ENCODE data around the gene FAM168A.
"Not testable (repeated sequence)": the region's sequence is repeated elsewhere in the genome, so short reads cannot be mapped to it uniquely, and the experiment has no call there.

FAM168A gene

DNA sequence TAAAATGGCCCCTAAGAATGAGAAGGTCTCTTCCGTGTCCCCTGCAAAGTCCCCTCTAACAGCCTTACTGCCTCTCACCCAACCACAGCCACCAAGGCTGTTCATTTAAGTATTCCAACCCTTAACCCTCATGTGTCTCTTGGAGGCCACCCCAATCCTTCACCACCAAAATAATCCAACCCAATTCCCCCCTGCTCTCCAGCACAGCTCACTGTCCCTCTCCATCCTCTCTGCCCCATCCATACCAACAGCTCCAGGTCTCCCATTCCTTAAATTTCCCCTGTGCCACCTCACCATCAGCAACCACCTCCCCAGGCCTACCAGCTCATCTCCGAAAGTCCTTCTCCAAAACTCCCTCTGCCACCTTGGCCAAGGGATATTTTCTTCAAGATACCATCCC, 1.4 kb downstream of the FAM168A start:
- in situ Hi-C loops (cut with MboI; ENCODE audit: low sequenced_read_pairs): no loop called here

- in situ Hi-C loops (cut with MboI; ENCODE audit: low sequenced_read_pairs): no loop called here
Measured at GRCh38 chr11:73592640-73593039, 5.3 kb downstream of the FAM168A start.

DNA sequence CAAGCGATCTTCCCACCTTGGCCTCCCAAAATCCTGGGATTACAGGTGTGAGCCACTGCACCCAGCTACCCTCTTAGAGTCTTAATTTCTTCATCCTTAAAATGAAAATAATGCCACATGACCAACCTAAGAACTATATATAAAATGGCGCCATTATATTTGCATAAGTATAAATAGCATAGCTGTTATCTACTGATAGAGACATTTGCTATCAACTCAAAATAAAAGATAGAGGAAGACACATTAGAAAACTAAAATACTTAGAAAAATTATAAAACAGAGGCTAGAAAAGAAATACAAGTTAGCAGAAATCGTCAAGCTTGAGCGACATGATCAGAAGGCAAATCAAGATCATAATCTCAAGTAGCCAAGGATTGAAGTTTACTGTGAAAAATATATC, 6.2 kb downstream of the FAM168A start:
- in situ Hi-C loops (cut with MboI; ENCODE audit: low sequenced_read_pairs): no loop called here

GRCh38 chr11:73590991-73591390, 6.9 kb downstream of the FAM168A start:
- in situ Hi-C loops (cut with MboI; ENCODE audit: low sequenced_read_pairs): no loop called here

DNA sequence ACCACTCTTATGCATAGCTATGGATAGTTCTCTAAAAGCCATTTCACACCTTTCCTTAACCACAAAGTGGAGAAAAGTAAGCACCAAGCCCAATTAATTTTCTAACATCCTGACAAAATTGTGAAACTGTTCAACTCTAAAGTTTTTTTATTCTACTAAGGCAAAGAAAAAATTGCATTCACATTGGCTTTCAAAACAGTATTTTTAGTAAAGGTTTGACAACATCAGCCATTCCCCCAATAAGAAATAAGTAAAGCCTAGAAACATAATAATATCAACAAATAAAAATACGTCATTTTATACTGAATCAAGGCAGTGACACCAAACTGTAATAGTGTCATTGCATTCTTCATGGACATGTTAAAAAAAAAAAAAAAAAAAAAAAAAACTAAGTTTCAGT, 11.1 kb downstream of the FAM168A start:
- in situ Hi-C loops (cut with MboI; ENCODE audit: low sequenced_read_pairs): no loop called here

DNA sequence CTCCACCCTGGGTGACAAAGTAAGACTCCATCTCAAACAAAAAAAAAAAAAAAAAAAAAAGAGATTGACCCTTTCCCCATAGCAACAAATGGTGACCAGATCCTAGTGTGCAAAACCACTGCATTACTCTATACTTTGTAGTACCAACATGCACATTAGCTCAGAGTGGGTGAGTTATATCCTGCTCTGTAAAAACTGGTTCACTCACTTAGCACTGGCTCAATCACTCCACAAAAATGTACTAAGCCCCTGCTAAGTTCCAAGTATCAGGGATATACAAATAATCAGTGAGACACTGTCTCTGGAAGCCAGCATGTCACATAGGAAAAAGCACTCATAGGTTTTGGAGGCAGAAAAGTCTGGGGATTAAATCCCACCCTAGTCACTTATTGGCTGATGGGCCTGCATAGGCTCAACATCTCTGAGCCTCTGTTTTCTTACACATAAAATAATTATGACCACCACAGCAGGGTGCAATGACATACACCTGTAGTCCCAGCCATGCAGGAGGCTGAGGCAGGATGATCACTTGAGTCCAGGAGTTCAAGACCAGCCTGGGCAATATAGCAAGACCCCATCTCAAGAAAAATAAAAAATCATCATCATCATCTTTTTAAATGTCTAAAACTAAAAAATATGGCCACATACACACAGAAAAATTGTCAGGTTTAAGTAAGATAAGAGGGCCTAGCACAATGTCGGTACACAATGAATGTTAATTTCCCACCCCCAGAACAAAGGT, 11.9 kb downstream of the FAM168A start:
- in situ Hi-C loops (cut with MboI; ENCODE audit: low sequenced_read_pairs): no loop called here

DNA sequence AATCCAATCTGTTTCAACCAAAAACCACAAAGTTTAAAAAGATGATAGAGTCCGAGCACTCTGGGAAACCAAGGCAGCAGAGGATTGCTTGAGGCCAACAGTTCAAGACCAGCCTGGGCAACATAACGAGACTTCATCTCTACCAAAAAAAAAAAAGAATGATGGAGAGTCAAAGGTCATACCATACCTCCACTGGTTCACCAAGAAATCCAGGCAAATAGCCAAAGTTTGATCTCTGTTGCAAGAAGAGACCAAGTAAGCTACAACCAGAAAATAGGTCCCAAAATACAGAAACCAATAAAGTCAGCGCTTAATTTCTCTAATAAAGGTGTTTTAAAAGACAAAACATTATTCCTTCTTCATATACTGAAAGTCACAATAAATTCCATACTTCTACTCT, 13.1 kb downstream of the FAM168A start:
- in situ Hi-C loops (cut with MboI; ENCODE audit: low sequenced_read_pairs): no loop called here

DNA sequence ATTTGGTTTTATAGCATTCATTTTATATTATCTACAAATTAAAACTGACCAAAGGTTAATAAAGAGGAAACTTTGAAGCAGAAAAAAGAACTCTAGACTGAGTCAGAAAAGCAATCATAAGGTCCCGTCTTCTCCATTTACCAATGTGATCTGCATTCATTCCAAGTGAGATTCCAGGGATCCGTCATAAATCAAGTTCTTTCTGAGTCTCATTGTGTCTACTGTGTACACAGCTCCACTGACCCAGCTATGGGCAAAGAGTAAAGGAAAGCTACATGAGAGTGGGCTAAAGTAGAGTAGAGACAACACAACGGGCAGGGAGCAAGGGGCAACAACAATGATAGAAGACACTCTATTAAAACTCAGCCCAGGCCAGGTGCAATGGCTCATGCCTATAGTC, 15.3 kb downstream of the FAM168A start:
- in situ Hi-C loops (cut with MboI; ENCODE audit: low sequenced_read_pairs): no loop called here

- in situ Hi-C loops (cut with MboI; ENCODE audit: low sequenced_read_pairs): not testable (repeated sequence)
Measured at GRCh38 chr11:73580749-73581148, 17.2 kb downstream of the FAM168A start.

- in situ Hi-C loops (cut with MboI; ENCODE audit: low sequenced_read_pairs): no loop called here
Measured at GRCh38 chr11:73579641-73580434, 18.1 kb downstream of the FAM168A start.

GRCh38 chr11:73578592-73579185, 19.2 kb downstream of the FAM168A start:
- in situ Hi-C loops (cut with MboI; ENCODE audit: low sequenced_read_pairs): no loop called here

GRCh38 chr11:73577496-73577917, 20.4 kb downstream of the FAM168A start:
- in situ Hi-C loops (cut with MboI; ENCODE audit: low sequenced_read_pairs): no loop called here

- in situ Hi-C loops (cut with MboI; ENCODE audit: low sequenced_read_pairs): no loop called here
Measured at GRCh38 chr11:73576185-73576614, 21.7 kb downstream of the FAM168A start.

GRCh38 chr11:73571982-73572381, 25.9 kb downstream of the FAM168A start:
- in situ Hi-C loops (cut with MboI; ENCODE audit: low sequenced_read_pairs): not testable (repeated sequence)

DNA sequence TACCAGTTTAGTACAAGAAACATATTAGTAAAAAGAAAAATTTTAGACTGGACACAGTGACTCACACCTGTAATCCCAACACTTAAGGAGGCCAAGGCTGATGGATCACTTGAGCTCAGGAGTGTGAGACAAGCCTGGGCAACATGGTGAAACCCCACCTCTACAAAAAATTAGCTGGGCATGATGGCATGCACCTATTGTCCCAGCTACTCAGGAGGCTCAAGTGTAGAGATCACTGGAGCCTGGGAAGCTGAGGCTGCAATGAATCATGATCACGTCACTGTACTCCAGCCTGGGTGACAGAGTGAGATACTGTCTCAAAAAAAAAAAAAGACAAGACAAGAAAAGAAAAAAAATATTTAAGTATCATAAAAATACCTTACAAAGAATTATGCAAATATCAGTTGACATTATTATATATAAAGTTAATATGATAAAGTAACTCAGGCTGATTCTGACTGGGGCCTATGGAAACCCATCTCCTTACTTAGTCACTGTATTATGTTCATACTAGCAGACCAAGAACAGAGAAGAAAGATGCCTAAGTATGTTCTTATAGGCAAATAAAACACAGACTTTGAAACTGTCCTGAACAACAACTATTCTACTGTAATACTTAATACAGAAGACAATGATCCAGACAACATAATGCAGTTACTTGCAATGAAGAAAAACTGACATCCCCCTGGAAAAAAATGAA, 27.3 kb downstream of the FAM168A start:
- in situ Hi-C loops (cut with MboI; ENCODE audit: low sequenced_read_pairs): no loop called here

- in situ Hi-C loops (cut with MboI; ENCODE audit: low sequenced_read_pairs): no loop called here
Measured at GRCh38 chr11:73566977-73567755, 30.7 kb downstream of the FAM168A start.

GRCh38 chr11:73566422-73566821, 31.5 kb downstream of the FAM168A start:
- in situ Hi-C loops (cut with MboI; ENCODE audit: low sequenced_read_pairs): no loop called here

- in situ Hi-C loops (cut with MboI; ENCODE audit: low sequenced_read_pairs): no loop called here
Measured at GRCh38 chr11:73565804-73566203, 32.1 kb downstream of the FAM168A start.

GRCh38 chr11:73564903-73565302, 33.0 kb downstream of the FAM168A start:
- in situ Hi-C loops (cut with MboI; ENCODE audit: low sequenced_read_pairs): no loop called here

GRCh38 chr11:73563539-73564200, 34.2 kb downstream of the FAM168A start:
- in situ Hi-C loops (cut with MboI; ENCODE audit: low sequenced_read_pairs): no loop called here

Measured in HL-60/S4 (cell line).